ENCODE measurements around the gene UNC13C. TPM values are rescaled to one million over a fixed set of nuclear protein-coding genes. Genes with fewer than 3 reads are reported as not detected.

UNC13C gene
- total RNA-seq, 2 donors from 2014 or later = 0.28 TPM; not detected in 1

GRCh38 chr15:54515664-54516582 is 537.7 kb downstream of the UNC13C start:
- intact Hi-C loops (cut with DNase I, micrococcal nuclease) = no loop called here
- no peak for ATAC-seq
- DNase-seq = no peak

GRCh38 chr15:54517366-54517765 is 539.1 kb downstream of the UNC13C start:
- intact Hi-C loops (cut with DNase I, micrococcal nuclease) = no loop called here
- ATAC-seq = no peak

GRCh38 chr15:54518156-54518882 is 540.1 kb downstream of the UNC13C start:
- intact Hi-C loops (cut with DNase I, micrococcal nuclease) = no loop called here
- DNase-seq = no peak
- ATAC-seq = no peak

More at GRCh38 chr15:54517366-54517765, 539.1 kb downstream of the UNC13C start:
- no peak for DNase-seq

- ATAC-seq (no peak), DNase-seq (no peak)
- intact Hi-C loops (cut with DNase I, micrococcal nuclease) = no loop called here
Measured at GRCh38 chr15:54519577-54519976, 541.3 kb downstream of the UNC13C start.

- no peak for ATAC-seq
- intact Hi-C loops (cut with DNase I, micrococcal nuclease) = no loop called here
Measured at GRCh38 chr15:54520616-54521015, 542.4 kb downstream of the UNC13C start.

GRCh38 chr15:54521206-54521605 is 543.0 kb downstream of the UNC13C start:
- intact Hi-C loops (cut with DNase I, micrococcal nuclease) = no loop called here
- ATAC-seq (no peak), DNase-seq (no peak)

More at GRCh38 chr15:54520616-54521015, 542.4 kb downstream of the UNC13C start:
- DNase-seq = no peak

GRCh38 chr15:54528021-54528420 is 549.8 kb downstream of the UNC13C start:
- no peak for ATAC-seq
- intact Hi-C loops (cut with DNase I, micrococcal nuclease) = no loop called here
- no peak for DNase-seq

- no peak for DNase-seq
- intact Hi-C loops (cut with DNase I, micrococcal nuclease) = no loop called here
- no peak for ATAC-seq
Measured at GRCh38 chr15:54540721-54541120, 562.5 kb downstream of the UNC13C start.

GRCh38 chr15:54547491-54547890 is 569.2 kb downstream of the UNC13C start:
- intact Hi-C loops (cut with DNase I, micrococcal nuclease) = no loop called here
- DNase-seq (no peak), ATAC-seq (no peak)

- intact Hi-C loops (cut with DNase I, micrococcal nuclease) = no loop called here
- no peak for ATAC-seq
- no peak for DNase-seq
Measured at GRCh38 chr15:54550954-54551353, 572.7 kb downstream of the UNC13C start.

- intact Hi-C loops (cut with DNase I, micrococcal nuclease) = no loop called here
- no peak for DNase-seq
- no peak for ATAC-seq
Measured at GRCh38 chr15:54556231-54556630, 578.0 kb downstream of the UNC13C start.

- intact Hi-C loops (cut with DNase I, micrococcal nuclease) = no loop called here
- DNase-seq (peak; percentile 22), ATAC-seq (no peak)
Measured at GRCh38 chr15:54559405-54560069, 581.3 kb downstream of the UNC13C start.

GRCh38 chr15:54560417-54560816 is 582.2 kb downstream of the UNC13C start:
- ATAC-seq = no peak
- no peak for DNase-seq
- intact Hi-C loops (cut with DNase I, micrococcal nuclease) = no loop called here

GRCh38 chr15:54564166-54564565 is 585.9 kb downstream of the UNC13C start:
- intact Hi-C loops (cut with DNase I, micrococcal nuclease) = no loop called here
- ATAC-seq = no peak
- DNase-seq = no peak

- DNase-seq = no peak
- ATAC-seq = no peak
- intact Hi-C loops (cut with DNase I, micrococcal nuclease) = no loop called here
Measured at GRCh38 chr15:54566654-54567053, 588.4 kb downstream of the UNC13C start.

- no peak for DNase-seq
- no peak for ATAC-seq
- intact Hi-C loops (cut with DNase I, micrococcal nuclease) = no loop called here
Measured at GRCh38 chr15:54567408-54568035, 589.3 kb downstream of the UNC13C start.

GRCh38 chr15:54568381-54568780 is 590.1 kb downstream of the UNC13C start:
- no peak for DNase-seq
- intact Hi-C loops (cut with DNase I, micrococcal nuclease) = no loop called here
- ATAC-seq = no peak

- intact Hi-C loops (cut with DNase I, micrococcal nuclease) = no loop called here
- DNase-seq = no peak
Measured at GRCh38 chr15:54571576-54571975, 593.3 kb downstream of the UNC13C start.

GRCh38 chr15:54575586-54575985 is 597.3 kb downstream of the UNC13C start:
- DNase-seq (no peak), ATAC-seq (no peak)
- intact Hi-C loops (cut with DNase I, micrococcal nuclease) = no loop called here

More at GRCh38 chr15:54571576-54571975, 593.3 kb downstream of the UNC13C start:
- ATAC-seq = no peak

Measured in left colon (tissue), 2 donors.